EL (cell line): ENCODE measurements around the gene SPOPL.
"Not testable (repeated sequence)": the region's sequence is repeated elsewhere in the genome, so short reads cannot be mapped to it uniquely, and the experiment has no call there.

Source experiments
- DNase-seq: peaks from one replicate; pipeline ENCODE4 v3.0.0-alpha.2; 2016

The SPOPL gene

GRCh38 chr2:138501425-138502254 is at the start of gene SPOPL:
TSS of gene SPOPL (plus strand) at chr2:138501770. CDS start at chr2:138550217, 48,447 bp downstream.
- DNase-seq: peak; percentile 90

GRCh38 chr2:138452324-138452723 is 49.2 kb upstream of the SPOPL start:
- no peak for DNase-seq

GRCh38 chr2:138453815-138454214 is 47.8 kb upstream of the SPOPL start:
- no peak for DNase-seq

- DNase-seq: no peak
Observed at GRCh38 chr2:138454761-138455160, 46.8 kb upstream of the SPOPL start.

GRCh38 chr2:138455275-138455674 is 46.3 kb upstream of the SPOPL start:
- no peak for DNase-seq

- no peak for DNase-seq
Observed at GRCh38 chr2:138455691-138456090, 45.9 kb upstream of the SPOPL start.

GRCh38 chr2:138462689-138463088 is 38.9 kb upstream of the SPOPL start:
- not testable (repeated sequence) for DNase-seq

GRCh38 chr2:138468617-138469016 is 33.0 kb upstream of the SPOPL start:
- no peak for DNase-seq

- DNase-seq: no peak
Observed at GRCh38 chr2:138469411-138469810, 32.2 kb upstream of the SPOPL start.

GRCh38 chr2:138470941-138471340 is 30.6 kb upstream of the SPOPL start:
- no peak for DNase-seq

GRCh38 chr2:138474100-138474825 is 27.3 kb upstream of the SPOPL start:
- no peak for DNase-seq

- no peak for DNase-seq
Observed at GRCh38 chr2:138475277-138475776, 26.2 kb upstream of the SPOPL start.

- no peak for DNase-seq
Observed at GRCh38 chr2:138476186-138476585, 25.4 kb upstream of the SPOPL start.

GRCh38 chr2:138476940-138477339 is 24.6 kb upstream of the SPOPL start:
- DNase-seq: no peak

- not testable (repeated sequence) for DNase-seq
Observed at GRCh38 chr2:138482796-138483195, 18.8 kb upstream of the SPOPL start.

- no peak for DNase-seq
Observed at GRCh38 chr2:138485019-138485418, 16.6 kb upstream of the SPOPL start.

- DNase-seq: no peak
Observed at GRCh38 chr2:138486363-138487198, 15.0 kb upstream of the SPOPL start.

GRCh38 chr2:138490673-138491494 is 10.7 kb upstream of the SPOPL start:
- no peak for DNase-seq

- no peak for DNase-seq
Observed at GRCh38 chr2:138491495-138491862, 10.1 kb upstream of the SPOPL start.

- no peak for DNase-seq
Observed at GRCh38 chr2:138492160-138492559, 9.4 kb upstream of the SPOPL start.

- DNase-seq: no peak
Observed at GRCh38 chr2:138493334-138493733, 8.2 kb upstream of the SPOPL start.
